IMR-90 (cell line): Measurements from ENCODE around the gene EFHC1. TPM values are rescaled to one million over a fixed set of nuclear protein-coding genes. Genes with fewer than 3 reads are reported as not detected.

ENCODE experiments used
- ATAC-seq: fragments of 200-7000 bp; cut with Tn5 transposase; 2 replicates; pipeline ENCODE4 v1.9.1; 2020; ENCODE audit warnings: low read depth, mild to moderate bottlenecking, moderate library complexity
- BruUV-seq: library from RNA; stranded (reverse); fragments of 400-500 nt; replicated peaks from 2 replicates; lab custom pipeline; 2021; lab: Mats Ljungman, UMichigan
- CTCF ChIA-PET: fragments of 300-600 bp; formaldehyde crosslinking; extraction: SDS; loops from one replicate; lab custom pipeline; 2021; ENCODE audit warnings: antibody characterized with exemption; lab: Yijun Ruan, JAX
- POLR2A ChIA-PET: fragments of 300-600 bp; sonication (Branson Sonifier 250); formaldehyde crosslinking; loops from one replicate; lab custom pipeline; 2022; ENCODE audit warnings: antibody characterized with exemption; ENCODE audit not compliant: unreplicated experiment; lab: Charles Lee
- DNase-seq: peaks from one replicate; pipeline ENCODE4 v3.0.0; 2013
- H2AFZ ChIP-seq: replicated peaks from 2 replicates; pipeline ENCODE3; 2013; ENCODE audit warnings: low read length, mild to moderate bottlenecking; ENCODE audit not compliant: poor library complexity
- H2AK5ac ChIP-seq: 2 replicates; pipeline ENCODE4 v1.6.1; 2013; ENCODE audit warnings: low read depth, low read length, inconsistent platforms
- H2AK9ac ChIP-seq: replicated peaks from 2 replicates; pipeline ENCODE3; 2013; ENCODE audit warnings: mild to moderate bottlenecking, low read depth, low read length, moderate library complexity; ENCODE audit not compliant: poor library complexity
- H2BK120ac ChIP-seq: 2 replicates; pipeline ENCODE4 v1.6.1; 2013; ENCODE audit warnings: low read depth, low read length, inconsistent platforms
- H2BK15ac ChIP-seq: 3 replicates; pipeline ENCODE4 v1.6.1; 2013; ENCODE audit warnings: low read depth, low read length, inconsistent platforms
- H2BK20ac ChIP-seq: 2 replicates; pipeline ENCODE4 v1.6.1; 2013; ENCODE audit warnings: low read depth, mild to moderate bottlenecking, inconsistent platforms, low read length, moderate library complexity
- H2BK5ac ChIP-seq: 2 replicates; pipeline ENCODE4 v1.6.1; 2013; ENCODE audit warnings: mild to moderate bottlenecking, low read depth, low read length, inconsistent platforms; ENCODE audit not compliant: poor library complexity, severe bottlenecking
- H3K14ac ChIP-seq: replicated peaks from 2 replicates; pipeline ENCODE4 v1.6.1; 2013; ENCODE audit warnings: low read depth, low read length, inconsistent platforms
- H3K18ac ChIP-seq: 2 replicates; pipeline ENCODE4 v1.6.1; 2013; ENCODE audit warnings: low read depth, low read length, control low read depth
- H3K23ac ChIP-seq: 2 replicates; pipeline ENCODE4 v1.6.1; 2013; ENCODE audit warnings: low read depth, low read length, inconsistent platforms
- H3K27ac ChIP-seq: 2 replicates; pipeline ENCODE4 v1.5.1; 2013; ENCODE audit warnings: mild to moderate bottlenecking, control low read depth, low read length; ENCODE audit not compliant: insufficient read depth
- H3K27me3 ChIP-seq: 2 replicates; pipeline ENCODE4 v1.6.1; 2013; ENCODE audit warnings: low read length; ENCODE audit not compliant: control insufficient read depth, insufficient read depth
- H3K36me3 ChIP-seq: 2 replicates; pipeline ENCODE4 v1.6.1; 2013; ENCODE audit warnings: low read length, mixed read lengths; ENCODE audit not compliant: control insufficient read depth, insufficient read depth
- H3K4ac ChIP-seq: 2 replicates; pipeline ENCODE4 v1.6.1; 2013; ENCODE audit warnings: low read depth, low read length, inconsistent platforms
- H3K4me1 ChIP-seq: 2 replicates; pipeline ENCODE4 v1.6.1; 2013; ENCODE audit warnings: low read length, mixed read lengths; ENCODE audit not compliant: control insufficient read depth, insufficient read depth
- H3K4me2 ChIP-seq: 2 replicates; pipeline ENCODE4 v1.6.1; 2013; ENCODE audit warnings: low read depth, mild to moderate bottlenecking, control low read depth, low read length, moderate library complexity
- H3K4me3 ChIP-seq: 2 replicates; pipeline ENCODE4 v1.5.1; 2013; ENCODE audit warnings: low read depth, mild to moderate bottlenecking, control low read depth, low read length, moderate library complexity; ENCODE audit not compliant: insufficient read depth
- H3K56ac ChIP-seq: 2 replicates; pipeline ENCODE4 v1.6.1; 2013; ENCODE audit warnings: low read length, inconsistent platforms; ENCODE audit not compliant: insufficient read depth; ENCODE audit errors: extremely low read depth
- H3K79me1 ChIP-seq, 2 experiments: 2 replicates each; pipeline ENCODE4 v1.6.1; 2013; ENCODE audit warnings: low read length in 2 of 2, inconsistent platforms in 1 of 2, low read depth in 1 of 2
- H3K9ac ChIP-seq: 2 replicates; pipeline ENCODE4 v1.6.1; 2013; ENCODE audit warnings: low read depth, low read length, control low read depth
- H3K9me1 ChIP-seq: 2 replicates; pipeline ENCODE4 v1.6.1; 2013; ENCODE audit warnings: low read length, inconsistent platforms; ENCODE audit not compliant: insufficient read depth
- H3K9me3 ChIP-seq: 2 replicates; pipeline ENCODE4 v1.6.1; 2013; ENCODE audit warnings: low read length; ENCODE audit not compliant: control insufficient read depth, insufficient read depth
- H4K20me1 ChIP-seq: 2 replicates; pipeline ENCODE4 v1.6.1; 2013; ENCODE audit warnings: low read length, inconsistent platforms; ENCODE audit not compliant: insufficient read depth
- H4K5ac ChIP-seq: 2 replicates; pipeline ENCODE4 v1.6.1; 2013; ENCODE audit warnings: mild to moderate bottlenecking, low read depth, low read length, control low read depth
- H4K8ac ChIP-seq, 2 experiments: 2 replicates each; pipeline ENCODE4 v1.6.1; 2013; ENCODE audit warnings: low read depth in 2 of 2, low read length in 2 of 2, control low read depth in 1 of 2, inconsistent platforms in 1 of 2
- H4K91ac ChIP-seq: 2 replicates; pipeline ENCODE4 v1.6.1; 2013; ENCODE audit warnings: low read depth, low read length, inconsistent platforms; ENCODE audit not compliant: insufficient read depth
- CEBPB ChIP-seq: IDR thresholded peaks from 2 replicates; pipeline ENCODE4 v1.6.1; 2012; ENCODE audit warnings: low read depth, low read length, improper control_type of control experiment
- CHD1 ChIP-seq: IDR thresholded peaks from 2 replicates; pipeline ENCODE4 v1.6.1; 2012; ENCODE audit warnings: low read depth, low read length, improper control_type of control experiment
- CTCF ChIP-seq: conservative IDR thresholded peaks from 2 replicates; pipeline ENCODE4 v1.5.1; 2012; ENCODE audit warnings: mild to moderate bottlenecking, low read depth, low read length, improper control_type of control experiment
- FOS ChIP-seq: fragments of 150-350 bp; IDR thresholded peaks from 2 replicates; pipeline ENCODE4 v1.6.1; 2016; ENCODE audit warnings: low read depth, low read length
- MAFK ChIP-seq: IDR thresholded peaks from 2 replicates; pipeline ENCODE4 v1.6.1; 2012; ENCODE audit warnings: low read depth, low read length, improper control_type of control experiment
- NFE2L2 ChIP-seq: fragments of 150-350 bp; IDR thresholded peaks from 2 replicates; pipeline ENCODE4 v1.6.1; 2016; ENCODE audit warnings: low read depth, mild to moderate bottlenecking, low read length
- POLR2A ChIP-seq: IDR thresholded peaks from 2 replicates; pipeline ENCODE4 v1.6.1; 2012; ENCODE audit warnings: mild to moderate bottlenecking, low read depth, low read length
- RAD21 ChIP-seq: IDR thresholded peaks from 2 replicates; pipeline ENCODE4 v1.6.1; 2012; ENCODE audit warnings: low read length, improper control_type of control experiment
- RCOR1 ChIP-seq: IDR thresholded peaks from 2 replicates; pipeline ENCODE4 v1.6.1; 2012; ENCODE audit warnings: mild to moderate bottlenecking, low read length, improper control_type of control experiment; ENCODE audit not compliant: insufficient replicate concordance
- RFX5 ChIP-seq: IDR thresholded peaks from 2 replicates; pipeline ENCODE4 v1.8.0; 2012; ENCODE audit warnings: low read depth, mild to moderate bottlenecking, low read length, moderate library complexity
- SMC3 ChIP-seq: fragments of 150-350 bp; IDR thresholded peaks from 2 replicates; pipeline ENCODE4 v1.6.1; 2016; ENCODE audit warnings: low read depth, mild to moderate bottlenecking, antibody characterized with exemption, low read length, moderate library complexity
- USF2 ChIP-seq: fragments of 150-350 bp; IDR thresholded peaks from 2 replicates; pipeline ENCODE4 v1.6.1; 2017; ENCODE audit warnings: mild to moderate bottlenecking, antibody characterized with exemption, low read length, low read depth
- WGBS, 2 experiments: methylation state at CpG; one replicate each; pipeline versions ENCODE4 v1.1.5 to v1.1.7; 2013; ENCODE audit warnings: missing lambda C conversion rate in 2 of 2; ENCODE audit not compliant: insufficient read length in 1 of 2; ENCODE audit errors: extremely low coverage in 2 of 2; 5-methylcytosine and 5-hydroxymethylcytosine counted together
- dilution Hi-C: fragments of 300-500 bp; cut with HindIII; formaldehyde crosslinking; loops from one replicate; pipeline ENCODE4 v1.14.3; 2018; ENCODE audit warnings: low sequenced_read_pairs; ENCODE audit not compliant: unreplicated experiment
- in situ Hi-C: fragments of 300-500 bp; cut with MboI; formaldehyde crosslinking; loops from 3 replicates; pipeline ENCODE4 v1.14.3; 2019; ENCODE audit warnings: low sequenced_read_pairs, inconsistent platforms, mixed read lengths
- intact Hi-C: fragments of 100-400 bp; cut with micrococcal nuclease; formaldehyde crosslinking; loops from 2 replicates; pipeline ENCODE4 v1.10.0; 2022
- polyA plus RNA-seq, 3 experiments: library from polyadenylated mRNA; depleted of rRNA; stranded (reverse); fragments of >200 nt; gene quantifications; 2 replicates each; pipeline ENCODE4 v1.2.3, GENCODE V29; 2012; ENCODE audit warnings: low replicate concordance in 1 of 3
- total RNA-seq: library from RNA; depleted of rRNA; stranded (reverse); fragments of >200 nt; gene quantifications from 2 replicates; pipeline ENCODE4 v1.2.3, GENCODE V29; 2012

The EFHC1 gene
- total and polyA plus RNA-seq, 2 of the 4 experiments (the other 2 are of a cell fraction) = 14.0 to 23.0 TPM

- Histone ChIP-seq H3K9me3 (no peaks in the 10 kb centered on the region), H4K8ac (no peak overlapping the region), H3K4me2 (no peak overlapping the region), H4K20me1 (no peaks in the 10 kb centered on the region), H2AFZ (no peak overlapping the region), H2BK5ac (no peak overlapping the region), H3K9me1 (no peaks in the 10 kb centered on the region), H3K27me3 (no peaks in the 10 kb centered on the region), H2BK120ac (no peak overlapping the region), H3K79me1 (no peaks in the 10 kb centered on the region), H4K5ac (no peak overlapping the region), H3K56ac (no peak overlapping the region), H3K18ac (no peak overlapping the region), H2BK15ac (no peak overlapping the region), H3K23ac (no peak overlapping the region), H3K4ac (no peak overlapping the region), H3K14ac (no peak overlapping the region), H2AK9ac (no peak overlapping the region), H3K36me3 (peaks cover 8% of the 10 kb centered on the region; the same call in 1 of the 2 replicates), H3K4me1 (peaks cover 2% of the 10 kb centered on the region; the same call in 1 of the 2 replicates), H3K4me3 (no peak overlapping the region), H4K91ac (no peak overlapping the region), H3K27ac (no peak overlapping the region), H2BK20ac (no peak overlapping the region), H2AK5ac (no peak overlapping the region), H3K9ac (no peak overlapping the region)
- no peak for DNase-seq
- ATAC-seq = no peak
- POLR2A ChIA-PET = no interaction called here
- TF ChIP-seq FOS (no peak), USF2 (no peak), MAFK (no peak), RCOR1 (no peak), CTCF (no peak), CHD1 (no peak), RFX5 (no peak), SMC3 (no peak), RAD21 (no peak), CEBPB (no peak), NFE2L2 (no peak), POLR2A (no peak)
- WGBS, 2 experiments = 96% methylated on average over 21 of the region's 26 CpGs; no CpG with 5 or more reads in 1 of the 2 experiments
- in situ Hi-C loops = no loop called here
- CTCF ChIA-PET = no interaction called here
- dilution Hi-C loops = loop anchor here (25.0 kb wide), 1 partner anchor 259 kb away; the partner anchor contains the start of gene TMEM14A
- no TSS peak for BruUV-seq
- intact Hi-C loops = loop anchor here (10.0 kb wide), 2 partner anchors 412 to 1082 kb away; no protein-coding TSS in a partner anchor
Measured at GRCh38 chr6:52403086-52403485, 17.1 kb upstream of the EFHC1 start.
